Adrenal gland (tissue), 12 donors: ENCODE results near the gene SORCS3. TPM values are rescaled to one million over a fixed set of nuclear protein-coding genes. Genes with fewer than 3 reads are reported as not detected.

Experiments used
- DNase-seq, 7 donors: peaks; one replicate each; pipeline ENCODE4 v3.0.0-alpha.2; 2019 to 2020
- H3K27ac ChIP-seq, 5 donors: fragments of 200-600 bp; sonication (generic) in 4 of 5; 1 replicate in 3 of 5; 2 replicates in 2 of 5; pipeline versions ENCODE4 v1.5.1 to v1.8.0; 2016 to 2020; ENCODE audit warnings: mild to moderate bottlenecking in 1 of 5
- H3K27me3 ChIP-seq: fragments of 200-600 bp; 2 replicates; pipeline ENCODE4 v1.8.0; 2021
- H3K36me3 ChIP-seq, 2 donors: fragments of 200-600 bp; replicated peaks in 1 of 2; 1 replicate in 1 of 2; 2 replicates in 1 of 2; pipeline versions ENCODE4 v1.5.1 to v1.8.0; 2018 to 2022
- H3K4me1 ChIP-seq, 2 donors: fragments of 200-600 bp; replicated peaks in 1 of 2; 1 replicate in 1 of 2; 2 replicates in 1 of 2; pipeline versions ENCODE4 v1.5.1 to v1.8.0; 2018 to 2021
- H3K4me3 ChIP-seq, 4 donors: fragments of 200-600 bp; sonication (generic) in 3 of 4; one replicate each; pipeline ENCODE4 v1.5.1; 2016 to 2018
- H3K9me3 ChIP-seq, 3 donors: fragments of 200-600 bp; sonication (generic) in 1 of 3; replicated peaks in 1 of 3; 1 replicate in 2 of 3; 2 replicates in 1 of 3; pipeline versions ENCODE4 v1.5.1 to v1.8.0; 2016 to 2021
- POLR2A ChIP-seq, 2 donors: fragments of 450-650 bp; IDR thresholded peaks; one replicate each; pipeline ENCODE4 v1.6.1; 2017; ENCODE audit warnings: antibody characterized with exemption in 2 of 2, mild to moderate bottlenecking in 2 of 2, moderate library complexity in 1 of 2
- WGBS, 4 donors: extraction: QIAGEN DNeasy Blood & Tissue Kit in 2 of 4; methylation state at CpG; one replicate each; pipeline versions ENCODE4 v1.1.5 to v1.1.7; 2013 to 2017; 5-methylcytosine and 5-hydroxymethylcytosine counted together
- intact Hi-C, 2 donors: fragments of 100-400 bp; cut with DNase I; formaldehyde crosslinking; loops; one replicate each; pipeline versions ENCODE4 v1.14.1 to v1.15.0; 2022 to 2023
- polyA plus RNA-seq, 3 donors: library from polyadenylated mRNA; stranded (reverse); fragments of 200-250 nt in 2 of 3; fragments of 350-450 nt in 1 of 3; fragmentation: Illumina TruSeq in 1 of 3; extraction: RNeasy Lipid Tissue Mini Kit (QIAGEN cat#74804) in 1 of 3; gene quantifications; one replicate each; pipeline ENCODE4 v1.2.3, GENCODE V29; 2013 to 2014
- total RNA-seq, 9 donors: library from RNA; depleted of rRNA in 4 of 9; stranded (reverse); fragments of >200 nt in 4 of 9; fragments of 120-200 nt in 1 of 9; fragmentation: NEBNext Ultra II Directional in 1 of 9; extraction: Animal tissue kit (Norgen Biotek cat#: 25700) in 1 of 9; gene quantifications; one replicate each; pipeline versions ENCODE4 v1.1.0 to v1.2.4, GENCODE V29; 2013 to 2023
- TF ChIP-seq, protein P1 (sequence below), 6 experiments: fragments of 450-650 bp in 4 of 6; fragments of 200-600 bp in 2 of 6; sonication (generic) in 1 of 6; IDR thresholded peaks; 1 replicate in 5 of 6; 2 replicates in 1 of 6; pipeline versions ENCODE4 v1.5.1 to v1.8.0; 2016 to 2021; ENCODE audit warnings: antibody characterized with exemption in 6 of 6, mild to moderate bottlenecking in 2 of 6, moderate library complexity in 1 of 6
- donor health status: healthy with polysubstance abuse.
- donor health status: Bipolar disorder and iron deficiency.
- donor health status: DM: yes; HTN: yes; CAD: no.
- donor health status: DM: no; HTN: no; CAD: no.
- donor health status: DM: no; HTN: no; CAD: no.
- donor health status: DM: yes; HTN: yes; CAD: no.

The SORCS3 gene
- total and polyA plus RNA-seq, 12 donors = 0.22 to 3.4 (median 1.2) TPM; not detected in 2

DNA sequence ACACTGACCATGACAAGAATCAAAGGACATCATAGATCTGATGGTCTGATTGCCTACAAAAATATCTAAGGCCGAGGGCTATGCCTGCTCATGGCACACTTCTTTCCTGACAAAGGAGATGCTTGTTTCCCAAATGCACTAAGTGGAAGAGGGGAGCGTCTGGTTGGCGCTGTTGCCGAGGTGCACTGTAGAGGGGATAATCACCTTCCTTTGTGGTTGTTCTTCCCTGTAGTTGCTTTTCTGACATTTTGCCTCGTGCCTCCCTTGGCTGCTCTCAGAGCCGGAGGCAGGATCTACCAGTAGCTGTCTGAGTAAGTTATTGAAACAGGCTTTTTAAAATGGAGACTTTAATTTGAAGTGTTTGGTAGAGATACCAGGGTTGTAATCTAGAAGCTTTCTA, 352.0 kb downstream of the SORCS3 start:
- intact Hi-C loops = no loop called here
- 72 to 79% (median 75%) methylated on average over 6 of the region's 6 CpGs for WGBS, 4 donors

DNA sequence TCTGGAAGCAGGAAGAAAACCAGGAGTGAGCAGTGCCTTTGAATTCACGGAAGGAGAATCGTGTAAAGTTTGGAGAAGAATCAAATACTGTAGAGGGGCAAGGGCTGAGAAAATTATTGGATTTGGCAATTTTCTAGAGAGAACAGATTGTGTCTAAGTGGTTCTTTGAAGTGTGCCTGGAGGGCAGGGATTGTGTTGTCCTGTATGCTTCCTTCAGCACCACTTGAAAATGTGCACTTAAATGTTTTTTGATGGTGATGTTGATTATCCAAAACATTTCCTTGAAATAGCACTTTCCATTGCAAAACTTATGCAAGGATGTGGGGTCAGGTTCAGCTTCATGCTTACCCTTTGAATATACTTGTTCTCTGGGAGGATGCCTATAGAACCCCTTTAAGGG, 360.2 kb downstream of the SORCS3 start:
- Histone ChIP-seq H3K36me3 (no peaks in the 10 kb centered on the region), H3K4me3 (no peak overlapping the region), H3K4me1 (no peaks in the 10 kb centered on the region), H3K27me3 (no peaks in the 10 kb centered on the region), H3K9me3 (no peaks in the 10 kb centered on the region), H3K27ac (no peak overlapping the region)
- no peak for DNase-seq
- TF ChIP-seq, protein P1, sequence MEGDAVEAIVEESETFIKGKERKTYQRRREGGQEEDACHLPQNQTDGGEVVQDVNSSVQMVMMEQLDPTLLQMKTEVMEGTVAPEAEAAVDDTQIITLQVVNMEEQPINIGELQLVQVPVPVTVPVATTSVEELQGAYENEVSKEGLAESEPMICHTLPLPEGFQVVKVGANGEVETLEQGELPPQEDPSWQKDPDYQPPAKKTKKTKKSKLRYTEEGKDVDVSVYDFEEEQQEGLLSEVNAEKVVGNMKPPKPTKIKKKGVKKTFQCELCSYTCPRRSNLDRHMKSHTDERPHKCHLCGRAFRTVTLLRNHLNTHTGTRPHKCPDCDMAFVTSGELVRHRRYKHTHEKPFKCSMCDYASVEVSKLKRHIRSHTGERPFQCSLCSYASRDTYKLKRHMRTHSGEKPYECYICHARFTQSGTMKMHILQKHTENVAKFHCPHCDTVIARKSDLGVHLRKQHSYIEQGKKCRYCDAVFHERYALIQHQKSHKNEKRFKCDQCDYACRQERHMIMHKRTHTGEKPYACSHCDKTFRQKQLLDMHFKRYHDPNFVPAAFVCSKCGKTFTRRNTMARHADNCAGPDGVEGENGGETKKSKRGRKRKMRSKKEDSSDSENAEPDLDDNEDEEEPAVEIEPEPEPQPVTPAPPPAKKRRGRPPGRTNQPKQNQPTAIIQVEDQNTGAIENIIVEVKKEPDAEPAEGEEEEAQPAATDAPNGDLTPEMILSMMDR (IDR thresholded peaks at IDR 0.05) = no peak
- TF ChIP-seq POLR2A (IDR thresholded peaks at IDR 0.05) = no peak
- WGBS, 4 donors = 71 to 89% (median 82%) methylated on average over 2 of the region's 2 CpGs
- intact Hi-C loops = no loop called here

More for the DNA sequence above, 352.0 kb downstream of the SORCS3 start:
- no peak overlapping the region for H3K4me3 ChIP-seq
- H3K36me3 ChIP-seq = no peaks in the 10 kb centered on the region
- DNase-seq = no peak
- no peak overlapping the region for H3K27ac ChIP-seq
- H3K4me1 ChIP-seq = no peaks in the 10 kb centered on the region
- H3K9me3 ChIP-seq = no peaks in the 10 kb centered on the region
- H3K27me3 ChIP-seq = no peaks in the 10 kb centered on the region
- TF ChIP-seq, protein P1 (IDR thresholded peaks at IDR 0.05) = no peak
- no peak for TF ChIP-seq POLR2A (IDR thresholded peaks at IDR 0.05)

DNA sequence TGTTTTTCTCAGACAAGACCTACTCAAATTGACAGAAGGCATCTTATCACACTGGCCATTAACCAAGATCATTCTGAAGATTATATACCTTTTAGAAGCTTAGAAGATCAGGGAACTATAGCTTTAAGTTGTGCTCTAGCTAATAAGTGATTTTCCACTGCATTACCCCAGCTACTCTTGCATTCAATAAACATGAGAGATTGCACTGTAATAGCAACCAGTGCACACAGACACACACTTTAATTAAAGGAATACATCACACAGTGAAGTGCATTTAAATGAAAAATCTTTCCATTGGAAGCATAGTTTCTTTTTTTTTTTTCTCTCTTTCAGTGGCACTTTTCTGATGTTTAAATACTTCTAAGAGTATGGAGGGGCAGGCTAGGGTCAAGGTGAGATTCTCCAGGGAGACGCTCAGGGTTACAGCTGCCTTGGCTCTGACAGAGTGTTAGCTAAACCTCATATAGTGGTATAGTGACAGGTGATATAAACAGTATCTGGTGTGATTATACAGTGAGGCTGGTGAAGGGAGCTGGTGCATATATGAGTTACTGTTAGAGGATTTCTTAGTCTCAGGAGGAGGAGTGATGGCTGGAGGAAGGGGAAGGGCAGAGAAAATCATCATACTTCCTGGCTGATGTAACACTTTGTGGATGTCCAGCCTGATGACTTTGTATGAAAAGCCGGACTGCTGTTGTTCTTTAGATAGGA, 369.5 kb downstream of the SORCS3 start:
- intact Hi-C loops = no loop called here
- H3K27me3 ChIP-seq = no peaks in the 10 kb centered on the region

DNA sequence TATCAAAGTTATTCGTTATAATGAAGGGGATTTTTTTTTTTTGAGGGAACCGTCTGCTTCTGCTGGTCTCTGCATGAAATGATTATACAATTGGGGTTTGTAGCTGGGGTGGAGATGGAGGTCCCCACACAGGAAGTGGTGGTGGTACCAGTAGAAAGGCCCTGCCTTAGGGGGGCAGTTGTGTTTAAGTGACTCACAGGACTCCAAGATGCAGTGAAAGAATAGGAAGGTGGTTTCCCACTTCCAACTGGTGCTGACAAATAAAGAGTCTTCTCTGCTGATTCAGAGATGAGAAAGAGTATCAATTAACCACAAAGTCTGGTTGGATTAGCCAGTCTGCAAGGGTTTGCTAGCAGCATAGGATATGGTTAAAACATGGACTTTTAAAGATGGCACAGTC, 376.0 kb downstream of the SORCS3 start:
- H3K4me1 ChIP-seq = no peaks in the 10 kb centered on the region
- intact Hi-C loops = no loop called here
- no peaks in the 10 kb centered on the region for H3K36me3 ChIP-seq
- no peak overlapping the region for H3K27ac ChIP-seq
- DNase-seq = no peak
- H3K4me3 ChIP-seq = no peak overlapping the region
- H3K27me3 ChIP-seq = no peaks in the 10 kb centered on the region
- no peak for TF ChIP-seq POLR2A (IDR thresholded peaks at IDR 0.05)
- TF ChIP-seq, protein P1 (IDR thresholded peaks at IDR 0.05) = no peak
- 27 to 80% (median 71%) methylated on average over 2 of the region's 2 CpGs for whole genome bisulfite sequencing, 4 donors
- H3K9me3 ChIP-seq = no peaks in the 10 kb centered on the region

More for the DNA sequence above, 369.5 kb downstream of the SORCS3 start:
- 29 to 59% (median 52%) methylated on average over 2 of the region's 2 CpGs for WGBS, 4 donors
- H3K36me3 ChIP-seq = no peaks in the 10 kb centered on the region
- DNase-seq = no peak
- no peak overlapping the region for H3K4me3 ChIP-seq
- no peaks in the 10 kb centered on the region for H3K9me3 ChIP-seq
- H3K4me1 ChIP-seq = no peaks in the 10 kb centered on the region
- TF ChIP-seq POLR2A (IDR thresholded peaks at IDR 0.05) = no peak
- TF ChIP-seq, protein P1 (IDR thresholded peaks at IDR 0.05) = no peak
- no peak overlapping the region for H3K27ac ChIP-seq
